ENCODE results near the gene SMPDL3A.
A peak's percentile ranks its signal among the peaks of the same experiment; 100 is the strongest.

The SMPDL3A gene

DNA sequence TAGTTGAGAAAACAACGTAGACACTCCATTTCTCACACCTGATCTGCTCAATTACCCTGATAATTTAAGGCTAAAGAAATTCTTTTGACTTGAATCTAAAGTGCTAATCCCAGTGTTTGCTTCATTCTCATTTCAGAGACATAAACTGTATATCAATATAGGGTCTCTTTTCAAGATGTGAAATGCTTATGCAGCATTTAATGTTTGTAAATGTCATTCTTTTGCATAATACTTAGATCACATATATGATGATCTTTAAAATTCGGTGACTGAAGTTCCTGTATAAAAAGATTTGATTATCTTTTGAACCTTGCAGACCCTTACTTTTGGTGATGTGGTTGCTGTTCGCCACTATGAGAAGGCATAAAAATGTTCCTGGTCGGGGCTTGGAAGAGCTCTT is 5.7 kb upstream of the SMPDL3A start:
- TF ChIP-seq, protein P1, sequence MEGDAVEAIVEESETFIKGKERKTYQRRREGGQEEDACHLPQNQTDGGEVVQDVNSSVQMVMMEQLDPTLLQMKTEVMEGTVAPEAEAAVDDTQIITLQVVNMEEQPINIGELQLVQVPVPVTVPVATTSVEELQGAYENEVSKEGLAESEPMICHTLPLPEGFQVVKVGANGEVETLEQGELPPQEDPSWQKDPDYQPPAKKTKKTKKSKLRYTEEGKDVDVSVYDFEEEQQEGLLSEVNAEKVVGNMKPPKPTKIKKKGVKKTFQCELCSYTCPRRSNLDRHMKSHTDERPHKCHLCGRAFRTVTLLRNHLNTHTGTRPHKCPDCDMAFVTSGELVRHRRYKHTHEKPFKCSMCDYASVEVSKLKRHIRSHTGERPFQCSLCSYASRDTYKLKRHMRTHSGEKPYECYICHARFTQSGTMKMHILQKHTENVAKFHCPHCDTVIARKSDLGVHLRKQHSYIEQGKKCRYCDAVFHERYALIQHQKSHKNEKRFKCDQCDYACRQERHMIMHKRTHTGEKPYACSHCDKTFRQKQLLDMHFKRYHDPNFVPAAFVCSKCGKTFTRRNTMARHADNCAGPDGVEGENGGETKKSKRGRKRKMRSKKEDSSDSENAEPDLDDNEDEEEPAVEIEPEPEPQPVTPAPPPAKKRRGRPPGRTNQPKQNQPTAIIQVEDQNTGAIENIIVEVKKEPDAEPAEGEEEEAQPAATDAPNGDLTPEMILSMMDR (conservative IDR thresholded peaks at IDR 0.05; ENCODE audit: control insufficient read depth, insufficient read depth, low read depth, low read length) = no peak
- no peak overlapping the region for H3K4me3 ChIP-seq (ENCODE audit: control insufficient read depth, low read depth, low read length)
- DNase-seq (ENCODE audit: low read depth) = no peak

DNA sequence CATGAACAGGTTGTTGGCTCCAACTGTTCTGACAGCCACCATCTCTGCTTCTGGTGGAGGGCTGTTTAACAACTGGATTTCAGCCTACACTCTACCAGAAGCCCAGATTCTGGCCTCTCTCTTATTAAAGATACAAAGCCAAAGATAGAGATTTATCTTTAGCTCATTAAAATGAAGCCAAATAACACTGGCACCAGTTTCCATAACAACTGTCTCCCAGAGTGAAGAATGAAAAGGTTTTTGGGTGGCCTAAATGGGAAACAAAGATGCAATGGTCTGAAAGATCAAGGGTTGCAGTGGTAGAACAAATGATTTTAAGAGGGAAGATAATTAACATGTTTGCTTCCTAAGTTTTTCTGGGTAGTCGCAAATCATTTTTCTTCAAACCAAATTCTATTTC is 3.2 kb upstream of the SMPDL3A start:
- TF ChIP-seq, protein P1 (conservative IDR thresholded peaks at IDR 0.05; ENCODE audit: control insufficient read depth, insufficient read depth, low read depth, low read length) = no peak
- H3K4me3 ChIP-seq (ENCODE audit: control insufficient read depth, low read depth, low read length) = no peak overlapping the region
- no peak for DNase-seq (ENCODE audit: low read depth)

DNA sequence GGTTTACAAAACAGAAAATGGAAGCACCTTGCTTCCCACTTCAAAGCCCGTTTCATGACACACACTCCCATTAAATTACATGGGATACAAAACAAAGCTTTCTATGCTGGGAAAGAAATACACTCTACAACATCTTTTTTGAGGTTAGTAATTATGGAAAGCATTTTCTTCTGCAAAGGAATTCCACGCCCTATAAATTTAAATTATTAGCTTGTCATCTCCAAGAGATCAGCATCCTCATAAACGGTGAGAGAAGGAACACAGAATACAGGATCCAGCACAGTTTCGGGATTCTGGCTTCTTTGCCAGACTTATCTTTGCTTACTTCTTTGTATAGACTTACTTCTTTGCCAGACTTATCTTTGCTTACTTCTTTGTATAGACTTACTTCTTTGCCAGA is 1.3 kb upstream of the SMPDL3A start:
- no peak for DNase-seq (ENCODE audit: low read depth)
- TF ChIP-seq, protein P1 (conservative IDR thresholded peaks at IDR 0.05; ENCODE audit: control insufficient read depth, insufficient read depth, low read depth, low read length) = no peak
- H3K4me3 ChIP-seq (ENCODE audit: control insufficient read depth, low read depth, low read length) = no peak overlapping the region

DNA sequence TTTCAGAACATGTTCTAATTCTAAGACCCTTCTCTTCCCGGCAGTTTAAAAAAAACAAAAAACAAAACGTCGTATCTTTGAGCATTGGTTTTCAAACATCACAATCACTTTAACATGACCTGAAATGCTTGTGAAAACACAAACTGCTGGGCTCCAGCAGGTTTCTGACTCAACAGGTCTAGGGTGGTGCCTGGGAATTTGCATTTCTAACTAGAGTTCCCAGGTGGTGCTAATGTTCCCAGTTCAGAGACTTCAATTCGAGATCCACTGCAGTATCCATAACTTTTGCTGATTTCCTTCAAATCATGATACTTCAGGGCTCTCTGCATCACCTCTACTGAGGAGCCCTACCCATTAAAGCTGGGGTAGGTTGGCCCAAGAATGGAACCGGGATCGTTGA is 850 bp upstream of the SMPDL3A start:
- no peak for DNase-seq (ENCODE audit: low read depth)
- TF ChIP-seq, protein P1 (conservative IDR thresholded peaks at IDR 0.05; ENCODE audit: control insufficient read depth, insufficient read depth, low read depth, low read length) = no peak
- H3K4me3 ChIP-seq (ENCODE audit: control insufficient read depth, low read depth, low read length) = no peak overlapping the region

- H3K4me3 ChIP-seq (ENCODE audit: control insufficient read depth, low read depth, low read length) = peak overlapping the region; percentile 84
- peak; percentile 92 for DNase-seq (ENCODE audit: low read depth)
- TF ChIP-seq, protein P1 (conservative IDR thresholded peaks at IDR 0.05; ENCODE audit: control insufficient read depth, insufficient read depth, low read depth, low read length) = no peak
Measured at GRCh38 chr6:122788663-122789181, 336 bp upstream of the SMPDL3A start.

GRCh38 chr6:122790028-122790422 is 967 bp downstream of the SMPDL3A start:
- no peak for DNase-seq (ENCODE audit: low read depth)
- TF ChIP-seq, protein P1 (conservative IDR thresholded peaks at IDR 0.05; ENCODE audit: control insufficient read depth, insufficient read depth, low read depth, low read length) = no peak
- peak overlapping the region; percentile 84 for H3K4me3 ChIP-seq (ENCODE audit: control insufficient read depth, low read depth, low read length)
